Effector memory CD8-positive, alpha-beta T cell (primary cell): ENCODE results near the gene CASP7.

Experiments used
- ATAC-seq: fragments of 150-1000 bp; cut with Tn5 transposase; replicated peaks from 2 replicates; pipeline ENCODE4 v1.10.0; 2021; ENCODE audit warnings: mild to moderate bottlenecking, moderate library complexity
- DNase-seq, 3 experiments: peaks; one replicate each; pipeline ENCODE4 v3.0.0; 2021
- H3K27ac Mint-ChIP-seq, 2 donors: one replicate each; pipeline ENCODE4 v1.8.0; 2022; ENCODE audit warnings: mild to moderate bottlenecking in 2 of 2, mixed read lengths in 2 of 2, moderate library complexity in 2 of 2
- H3K27me3 Mint-ChIP-seq, 2 donors: one replicate each; pipeline ENCODE4 v1.8.0; 2022; ENCODE audit warnings: mixed read lengths in 2 of 2
- H3K36me3 Mint-ChIP-seq: one replicate; pipeline ENCODE4 v1.8.0; 2022; ENCODE audit warnings: mild to moderate bottlenecking, moderate library complexity, mixed read lengths; ENCODE audit not compliant: insufficient read depth
- H3K4me1 Mint-ChIP-seq, 2 donors: one replicate each; pipeline ENCODE4 v1.8.0; 2022; ENCODE audit warnings: low read depth in 2 of 2, mixed read lengths in 2 of 2
- H3K4me3 Mint-ChIP-seq, 2 donors: one replicate each; pipeline ENCODE4 v1.8.0; 2022; ENCODE audit warnings: mild to moderate bottlenecking in 2 of 2, mixed read lengths in 2 of 2, moderate library complexity in 2 of 2
- H3K9me3 Mint-ChIP-seq, 2 donors: one replicate each; pipeline ENCODE4 v1.8.0; 2022; ENCODE audit warnings: mixed read lengths in 2 of 2

Gene CASP7

DNA sequence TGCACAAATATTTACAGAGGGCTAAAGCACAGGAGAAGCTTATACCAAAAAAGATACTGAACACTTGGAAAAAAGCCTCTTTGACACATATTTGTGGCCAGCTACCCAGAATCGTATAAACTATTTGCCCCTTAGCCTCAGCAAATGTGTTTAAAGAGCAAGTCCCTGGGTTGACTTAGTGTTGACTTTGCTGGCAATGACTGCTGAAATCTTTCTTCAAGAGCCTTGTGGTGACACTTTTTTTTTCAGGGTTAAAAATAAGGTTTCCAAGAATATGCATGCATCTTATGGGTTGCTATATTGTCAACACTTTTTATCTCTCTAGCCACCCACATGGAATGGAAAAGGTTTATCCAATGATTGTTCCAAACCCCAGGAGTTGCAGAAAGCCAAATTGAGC lies 56.9 kb downstream of the CASP7 start:
- Mint-ChIP-seq H3K9me3 (no peaks in the 10 kb centered on the region), H3K36me3 (no peaks in the 10 kb centered on the region), H3K27ac (no peak overlapping the region), H3K27me3 (no peaks in the 10 kb centered on the region), H3K4me3 (no peak overlapping the region), H3K4me1 (no peaks in the 10 kb centered on the region)
- no peak for ATAC-seq
- no peak for DNase-seq

DNA sequence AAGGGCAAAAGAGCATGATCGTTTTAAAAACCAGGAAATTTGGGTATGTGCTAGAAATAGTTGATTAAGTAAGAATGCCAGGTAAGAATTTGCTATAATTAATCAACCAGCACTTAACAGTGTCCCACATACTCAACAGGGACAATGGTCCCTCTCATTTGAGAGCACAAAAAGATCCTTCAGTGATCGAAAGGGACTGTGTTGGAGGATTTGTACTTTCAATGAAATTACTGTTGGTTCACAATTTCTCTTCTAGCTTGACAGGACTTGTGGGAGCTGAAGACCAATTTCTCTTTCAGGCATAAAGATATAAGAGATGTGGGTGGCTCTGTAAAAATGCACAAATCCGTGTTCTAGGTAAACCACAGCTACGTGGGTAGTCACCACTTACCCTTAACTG lies 59.3 kb downstream of the CASP7 start:
- ATAC-seq, result no peak
- no peak overlapping the region for H3K4me3 Mint-ChIP-seq
- H3K36me3 Mint-ChIP-seq, result no peaks in the 10 kb centered on the region
- H3K27me3 Mint-ChIP-seq, result peaks cover under 1 to 4% of the 10 kb centered on the region in 2 donors
- H3K9me3 Mint-ChIP-seq, result no peaks in the 10 kb centered on the region
- H3K4me1 Mint-ChIP-seq, result no peaks in the 10 kb centered on the region
- H3K27ac Mint-ChIP-seq, result no peak overlapping the region
- no peak for DNase-seq

DNA sequence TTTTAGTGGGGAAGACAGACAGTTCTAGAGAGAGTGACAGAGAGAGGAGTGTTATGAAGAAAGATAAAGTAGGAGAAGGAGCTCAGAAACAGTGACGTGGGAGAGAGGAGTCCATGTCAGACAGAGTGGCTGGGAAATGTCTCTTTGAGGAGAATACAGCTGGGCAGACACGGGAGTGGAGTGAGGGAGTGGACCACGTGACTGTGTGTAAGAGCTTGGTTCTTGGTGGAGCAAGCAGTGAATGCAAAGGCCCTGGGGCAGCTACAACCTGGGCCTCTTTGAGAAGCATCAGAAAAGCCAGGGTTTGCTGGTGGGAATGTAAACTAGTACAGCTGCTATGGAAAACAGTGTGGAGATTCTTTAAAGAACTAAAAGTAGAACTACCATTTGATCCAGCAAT lies 59.9 kb downstream of the CASP7 start:
- ATAC-seq (no peak), DNase-seq (no peak)
- Mint-ChIP-seq H3K9me3 (no peaks in the 10 kb centered on the region), H3K27ac (no peak overlapping the region), H3K4me3 (no peak overlapping the region), H3K27me3 (peaks cover 6 to 10% of the 10 kb centered on the region in 2 donors), H3K36me3 (no peaks in the 10 kb centered on the region), H3K4me1 (no peaks in the 10 kb centered on the region)

- Mint-ChIP-seq H3K9me3 (no peaks in the 10 kb centered on the region), H3K4me3 (no peak overlapping the region), H3K4me1 (no peaks in the 10 kb centered on the region), H3K27ac (no peak overlapping the region), H3K27me3 (peaks cover 10 to 14% of the 10 kb centered on the region in 2 donors), H3K36me3 (no peaks in the 10 kb centered on the region)
- DNase-seq (no peak), ATAC-seq (no peak)
Observed at GRCh38 chr10:113740850-113741249, 61.1 kb downstream of the CASP7 start.

DNA sequence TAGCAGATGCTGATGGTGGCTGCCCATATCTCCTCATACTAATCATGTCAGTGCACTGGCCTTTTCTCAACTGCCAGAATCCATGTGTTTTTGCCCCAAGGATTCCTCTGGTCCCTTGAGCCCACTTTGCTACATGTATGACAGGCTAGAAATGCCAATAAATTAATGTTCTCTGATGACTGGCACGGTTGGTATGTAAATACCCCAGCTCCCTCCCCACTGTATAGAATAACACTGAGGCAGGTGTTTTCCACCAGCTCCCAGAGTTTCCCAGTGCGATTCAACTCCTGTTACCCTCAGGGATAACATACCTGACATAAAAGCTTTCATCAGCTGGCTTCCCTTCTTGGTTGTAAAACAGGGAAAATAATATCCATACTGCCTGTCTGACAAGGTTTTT lies 62.8 kb downstream of the CASP7 start:
- DNase-seq (no peak), ATAC-seq (no peak)
- Mint-ChIP-seq H3K27me3 (peaks cover 10 to 14% of the 10 kb centered on the region in 2 donors), H3K4me3 (no peak overlapping the region), H3K27ac (no peak overlapping the region), H3K36me3 (no peaks in the 10 kb centered on the region), H3K9me3 (no peaks in the 10 kb centered on the region), H3K4me1 (no peaks in the 10 kb centered on the region)

DNA sequence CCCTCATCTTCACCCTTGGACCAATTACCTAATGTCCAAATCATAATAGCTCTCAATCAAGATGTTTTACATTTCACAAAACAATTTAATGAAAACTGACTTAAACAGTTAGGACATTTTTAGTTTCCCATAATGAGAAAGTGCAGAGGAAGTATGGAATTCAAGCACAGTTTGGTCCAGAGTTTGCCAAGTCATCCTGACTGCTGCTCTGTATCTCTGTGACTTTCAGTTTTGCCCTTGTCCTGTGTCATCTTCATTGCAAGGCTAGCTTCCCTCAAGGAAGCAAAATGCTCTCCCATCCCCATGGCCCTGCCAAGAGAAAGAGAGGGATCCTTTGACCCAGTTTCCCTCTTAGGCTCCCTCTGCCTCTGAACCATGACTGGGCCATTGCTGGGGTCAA lies 63.9 kb downstream of the CASP7 start:
- no peaks in the 10 kb centered on the region for H3K4me1 Mint-ChIP-seq
- H3K27ac Mint-ChIP-seq, result no peak overlapping the region
- no peaks in the 10 kb centered on the region for H3K36me3 Mint-ChIP-seq
- H3K9me3 Mint-ChIP-seq, result no peaks in the 10 kb centered on the region
- no peak for ATAC-seq
- H3K27me3 Mint-ChIP-seq, result peaks cover 10 to 14% of the 10 kb centered on the region in 2 donors
- DNase-seq, result no peak
- H3K4me3 Mint-ChIP-seq, result no peak overlapping the region

DNA sequence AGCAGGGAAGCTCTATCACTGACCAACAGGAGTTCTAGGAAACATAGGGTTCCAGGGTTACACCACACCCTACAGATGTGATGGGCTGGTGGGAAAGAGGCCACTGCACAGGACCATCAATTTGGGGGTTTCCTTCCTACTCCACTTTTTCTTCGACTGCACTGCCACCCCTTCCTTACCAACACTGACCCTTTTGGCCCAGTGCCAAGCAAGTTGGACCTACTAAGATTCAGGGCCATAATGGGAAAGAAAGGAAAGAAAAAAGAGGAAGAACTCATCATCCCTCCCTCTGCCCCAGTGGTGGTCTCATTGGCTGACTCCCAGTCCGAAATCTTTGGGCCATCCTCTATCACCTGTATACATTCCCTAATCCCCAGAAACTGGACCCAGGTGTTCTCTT lies 65.7 kb downstream of the CASP7 start:
- DNase-seq, result no peak
- no peak overlapping the region for H3K27ac Mint-ChIP-seq
- H3K4me3 Mint-ChIP-seq, result no peak overlapping the region
- no peaks in the 10 kb centered on the region for H3K9me3 Mint-ChIP-seq
- peaks cover 10 to 14% of the 10 kb centered on the region in 2 donors for H3K27me3 Mint-ChIP-seq
- H3K4me1 Mint-ChIP-seq, result no peaks in the 10 kb centered on the region
- ATAC-seq, result no peak
- no peaks in the 10 kb centered on the region for H3K36me3 Mint-ChIP-seq

DNA sequence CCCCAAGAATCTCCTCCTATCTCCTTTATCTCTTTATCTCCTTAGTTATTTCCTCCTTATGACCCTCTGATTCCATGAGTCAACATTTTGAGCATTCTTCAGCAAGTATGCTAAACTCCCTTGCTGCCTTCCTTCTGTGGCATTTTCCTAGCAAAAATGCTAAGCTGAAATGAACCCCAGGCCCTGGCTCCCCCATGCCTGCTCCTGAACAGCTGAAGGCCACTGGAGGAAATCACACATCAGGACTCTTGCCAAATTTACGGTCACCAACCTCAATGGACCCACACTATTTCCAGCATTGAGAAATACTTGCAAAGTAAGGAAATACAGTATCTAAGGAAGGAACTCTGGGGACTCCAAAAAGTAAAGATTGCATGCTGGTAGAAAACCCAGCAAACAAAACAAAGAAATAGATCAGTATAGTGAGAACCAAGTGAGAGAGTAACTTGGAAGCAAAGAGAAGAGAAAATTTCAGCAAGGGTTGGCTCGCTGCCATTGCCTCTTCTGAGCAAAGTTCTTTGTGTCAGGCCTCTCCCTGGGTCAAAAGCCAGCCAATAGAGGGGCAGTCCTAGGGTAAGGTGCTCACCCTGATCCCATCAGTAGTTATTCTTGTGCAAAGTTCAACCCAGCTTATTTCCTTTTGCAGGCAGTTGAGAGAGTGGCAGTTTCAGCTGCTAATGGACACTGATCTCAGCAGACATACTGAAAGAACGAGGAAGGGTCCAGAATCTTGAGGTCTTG lies 66.7 kb downstream of the CASP7 start:
- H3K9me3 Mint-ChIP-seq, result no peaks in the 10 kb centered on the region
- H3K27me3 Mint-ChIP-seq, result peaks cover 10 to 18% of the 10 kb centered on the region in 2 donors
- no peaks in the 10 kb centered on the region for H3K4me1 Mint-ChIP-seq
- ATAC-seq (no peak), DNase-seq (no peak)
- no peak overlapping the region for H3K27ac Mint-ChIP-seq
- no peaks in the 10 kb centered on the region for H3K36me3 Mint-ChIP-seq
- no peak overlapping the region for H3K4me3 Mint-ChIP-seq

DNA sequence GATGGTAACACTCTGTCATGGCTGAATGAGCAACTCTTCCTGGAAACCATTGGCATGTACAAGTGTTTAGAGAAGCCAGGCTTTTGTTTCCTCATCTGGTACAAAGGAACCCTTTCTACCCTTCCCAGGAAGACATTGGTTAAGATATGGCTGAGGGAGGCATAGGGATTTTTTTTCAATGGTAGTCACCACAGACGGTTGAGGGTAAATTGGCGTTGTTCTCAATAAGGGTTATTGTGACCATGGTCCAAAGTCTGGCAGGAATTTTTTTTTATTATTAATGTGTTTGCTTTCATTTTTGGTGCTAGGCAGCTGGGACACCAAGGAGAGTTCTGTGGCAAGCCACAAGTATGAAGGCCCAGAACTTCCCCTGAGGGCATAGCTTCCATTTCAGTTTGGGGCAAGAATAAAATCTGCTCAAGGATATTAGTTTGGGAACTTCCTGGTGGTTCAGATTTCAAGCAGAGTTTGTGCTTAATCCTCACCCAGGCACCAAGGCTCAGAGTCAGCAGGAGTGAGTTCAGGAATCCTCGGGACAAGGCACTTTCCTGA lies 71.5 kb downstream of the CASP7 start, which contains the start of gene PLEKHS1:
PLEKHS1 (plus strand) TSS at position 502 of the 552 bp plus-strand sequence. CDS start 3,596 bp downstream, outside the sequence.
- Mint-ChIP-seq H3K36me3 (no peaks in the 10 kb centered on the region), H3K9me3 (no peaks in the 10 kb centered on the region), H3K4me1 (no peaks in the 10 kb centered on the region), H3K27me3 (peaks cover 27 to 51% of the 10 kb centered on the region in 2 donors), H3K27ac (no peak within 1 kb of the TSS), H3K4me3 (no peak within 1 kb of the TSS)
- no peak for DNase-seq
- no peak for ATAC-seq

GRCh38 chr10:113752553-113752952 lies 72.8 kb downstream of the CASP7 start:
- peaks cover 27 to 54% of the 10 kb centered on the region in 2 donors for H3K27me3 Mint-ChIP-seq
- DNase-seq (no peak), ATAC-seq (no peak)
- no peaks in the 10 kb centered on the region for H3K9me3 Mint-ChIP-seq
- H3K36me3 Mint-ChIP-seq, result no peaks in the 10 kb centered on the region
- H3K4me1 Mint-ChIP-seq, result no peaks in the 10 kb centered on the region
- no peak overlapping the region for H3K27ac Mint-ChIP-seq
- H3K4me3 Mint-ChIP-seq, result no peak overlapping the region

DNA sequence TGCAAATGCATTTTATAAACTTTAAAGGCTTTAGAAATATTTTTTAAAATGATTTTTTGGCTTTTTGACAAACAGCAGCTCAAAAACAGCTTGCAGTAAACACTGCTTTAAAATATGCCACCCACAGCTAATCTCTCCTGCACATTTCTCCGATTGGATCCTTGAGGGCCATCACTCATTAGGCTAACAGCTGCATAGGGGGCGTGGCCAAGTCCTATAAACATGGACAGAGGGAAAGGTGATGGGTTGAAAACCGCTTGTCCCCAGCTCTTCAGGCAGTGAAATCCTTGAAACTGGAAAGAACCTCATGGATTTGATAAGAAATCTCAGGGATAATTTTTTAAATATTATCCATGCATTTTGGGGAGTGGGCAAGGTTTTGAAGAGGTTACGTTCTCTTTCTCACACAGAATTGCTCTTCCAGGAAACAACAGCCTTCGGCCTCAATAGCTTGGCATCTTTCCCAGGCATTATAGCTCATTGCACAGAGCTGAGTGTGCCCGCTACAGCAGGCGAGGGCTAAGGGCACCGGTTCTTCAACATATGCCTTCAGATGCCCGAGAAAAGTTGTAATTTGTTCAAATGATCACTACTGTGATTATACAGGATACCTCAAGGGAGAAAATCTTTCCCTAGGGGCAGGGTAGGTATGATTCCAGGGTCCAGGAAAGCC lies 73.4 kb downstream of the CASP7 start:
- ATAC-seq (no peak), DNase-seq (no peak)
- no peak overlapping the region for H3K27ac Mint-ChIP-seq
- no peak overlapping the region for H3K4me3 Mint-ChIP-seq
- H3K27me3 Mint-ChIP-seq, result peaks cover 27 to 54% of the 10 kb centered on the region in 2 donors
- H3K36me3 Mint-ChIP-seq, result no peaks in the 10 kb centered on the region
- no peaks in the 10 kb centered on the region for H3K9me3 Mint-ChIP-seq
- H3K4me1 Mint-ChIP-seq, result no peaks in the 10 kb centered on the region

GRCh38 chr10:113754125-113754524 lies 74.4 kb downstream of the CASP7 start:
- no peak for DNase-seq
- no peak for ATAC-seq
- H3K36me3 Mint-ChIP-seq, result no peaks in the 10 kb centered on the region
- no peaks in the 10 kb centered on the region for H3K9me3 Mint-ChIP-seq
- no peak overlapping the region for H3K4me3 Mint-ChIP-seq
- no peak overlapping the region for H3K27ac Mint-ChIP-seq
- H3K4me1 Mint-ChIP-seq, result no peaks in the 10 kb centered on the region
- peaks cover 27 to 54% of the 10 kb centered on the region in 2 donors for H3K27me3 Mint-ChIP-seq

DNA sequence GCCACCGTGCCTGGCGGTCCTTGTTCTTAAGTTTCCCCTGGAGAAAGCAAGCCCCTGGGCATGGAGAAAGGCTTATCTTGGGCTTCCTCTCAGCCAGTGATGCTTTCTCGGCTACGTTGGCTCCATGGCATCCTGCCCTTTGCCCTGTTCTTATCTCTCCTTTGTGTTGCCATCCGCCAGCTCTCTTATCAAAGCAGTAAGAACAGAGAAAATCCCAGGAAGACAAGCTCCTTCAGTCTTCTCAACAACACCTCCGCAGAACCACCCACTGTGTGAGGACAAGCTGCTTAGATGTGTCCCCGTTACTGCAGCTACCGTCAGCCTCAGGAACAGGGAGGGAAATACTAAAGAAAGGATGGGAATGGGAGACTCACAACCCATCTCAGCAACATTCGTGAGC lies 75.1 kb downstream of the CASP7 start:
- Mint-ChIP-seq H3K4me3 (no peak overlapping the region), H3K36me3 (no peaks in the 10 kb centered on the region), H3K27ac (no peak overlapping the region), H3K27me3 (peaks cover 27 to 54% of the 10 kb centered on the region in 2 donors), H3K4me1 (no peaks in the 10 kb centered on the region), H3K9me3 (no peaks in the 10 kb centered on the region)
- ATAC-seq, result no peak
- DNase-seq, result no peak
